CD1c-positive myeloid dendritic cell (primary cell): Measurements from ENCODE around the gene STX16.

Experiments
- DNase-seq: peaks from one replicate; pipeline ENCODE4 v3.0.0-alpha.2; 2016; ENCODE audit errors: extremely low spot score

STX16 gene

DNA sequence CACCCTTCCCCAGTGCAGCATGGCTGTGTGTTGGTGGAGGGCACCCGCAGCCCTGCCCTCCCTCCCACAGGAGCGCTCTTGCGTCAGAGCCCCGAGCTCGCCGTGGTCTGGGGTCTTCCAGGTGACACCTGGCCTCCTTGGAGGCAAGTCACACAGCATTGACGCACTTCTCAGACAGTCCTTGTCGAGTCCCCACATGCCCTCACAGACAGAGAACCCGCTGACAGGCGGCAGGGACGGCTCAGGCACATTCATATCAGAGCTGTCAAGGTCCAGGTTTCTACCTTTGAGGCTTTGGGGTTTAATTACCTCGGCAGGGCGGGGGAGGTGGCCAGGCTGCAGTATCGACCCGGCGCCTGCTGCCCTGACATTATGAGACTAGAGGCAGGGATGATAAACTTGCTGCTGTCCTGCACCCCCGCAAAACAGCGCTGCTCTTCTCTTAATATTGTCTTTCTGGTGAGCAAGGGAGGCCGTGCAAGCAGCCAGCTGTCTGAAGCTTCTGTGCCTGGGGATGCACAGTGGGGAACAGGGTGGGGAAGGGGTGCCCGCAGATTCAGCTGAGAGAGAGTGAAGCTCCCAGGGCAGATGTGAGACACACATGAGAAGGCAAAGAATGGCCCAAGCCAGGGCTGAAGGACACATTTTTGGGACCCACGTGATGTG is 46.3 kb downstream of the STX16 start:
- DNase-seq: no peak

DNA sequence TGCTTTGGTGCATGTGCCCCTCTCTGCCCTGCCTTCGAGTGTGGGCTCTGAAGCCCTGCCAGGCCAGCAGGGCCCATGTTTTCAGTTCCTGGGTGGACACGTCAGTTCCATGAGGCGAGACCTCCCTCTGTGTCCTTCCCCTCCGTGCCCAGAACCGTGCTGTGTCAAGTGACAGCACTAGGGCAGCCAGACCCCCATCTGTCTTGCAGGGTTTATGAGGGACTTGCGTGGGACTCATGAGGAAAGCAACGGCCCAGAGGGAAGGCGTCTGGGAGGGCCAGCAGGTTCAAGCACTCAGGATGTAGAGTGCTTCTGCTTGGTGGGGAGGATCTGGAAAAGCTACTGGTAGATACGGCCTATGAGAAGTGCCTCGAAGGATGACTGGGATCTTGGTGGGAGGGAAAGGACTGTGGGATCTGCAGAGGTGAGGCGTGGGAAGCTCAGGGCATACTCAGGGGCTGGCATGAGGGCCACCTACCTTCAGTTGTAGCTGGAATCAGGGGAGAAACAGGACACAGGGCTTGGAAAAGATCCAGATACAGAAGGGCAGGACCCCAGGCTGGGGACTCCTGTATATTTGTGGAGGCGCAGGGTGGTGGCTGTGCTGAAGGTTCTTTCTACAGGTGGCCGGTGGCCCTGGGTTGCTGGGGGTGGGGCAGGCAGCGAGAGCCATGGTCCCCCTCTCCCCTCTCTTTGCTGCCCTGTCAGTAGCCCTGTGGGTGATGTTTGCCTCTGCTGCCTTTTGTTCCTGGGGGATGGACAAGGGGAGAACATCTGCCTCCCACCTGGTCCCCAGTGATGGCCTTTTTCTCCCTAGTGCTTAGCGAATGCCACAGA is 47.0 kb downstream of the STX16 start:
- no peak for DNase-seq

DNA sequence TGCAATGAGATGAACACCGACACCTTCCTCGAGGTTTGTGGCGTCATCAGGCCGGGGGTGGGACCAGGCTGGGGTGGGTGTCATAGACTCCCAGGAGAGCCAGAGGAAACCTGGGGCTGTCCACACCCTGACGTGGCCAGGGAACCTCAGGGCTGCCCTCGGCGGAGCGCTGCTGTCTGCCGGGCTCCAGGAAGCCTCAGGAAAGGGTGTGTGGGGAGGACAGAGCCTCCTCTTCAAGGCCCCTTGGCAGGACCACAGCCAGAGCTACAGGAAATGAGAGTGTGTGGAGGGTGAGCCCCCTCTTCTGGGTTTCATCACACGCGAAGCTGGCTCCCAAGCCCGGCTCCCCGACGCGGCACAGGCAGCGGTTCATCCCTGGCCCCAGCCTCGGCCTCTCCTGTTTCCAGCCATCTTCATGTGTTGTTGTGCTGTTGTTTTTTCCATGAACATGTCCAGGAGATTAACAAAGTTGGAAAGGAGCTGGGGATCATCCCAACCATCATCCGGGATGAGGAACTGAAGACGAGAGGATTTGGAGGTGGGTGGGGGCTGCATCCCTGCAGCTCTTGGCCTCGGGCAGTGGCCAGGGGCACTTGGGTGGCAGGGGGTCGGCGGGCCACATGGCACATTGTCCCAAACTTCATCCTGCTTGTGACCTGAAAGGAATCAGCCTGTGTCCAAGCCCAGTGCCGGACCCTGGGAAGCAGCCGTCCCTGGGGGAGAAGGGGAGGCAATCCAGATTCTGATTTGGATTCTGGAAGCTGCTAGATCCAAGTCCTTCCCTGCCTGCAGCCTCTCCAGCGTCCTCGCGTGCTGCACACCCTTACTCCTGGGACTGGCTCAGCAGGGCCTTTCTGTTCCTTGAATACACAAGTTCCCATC is 47.9 kb downstream of the STX16 start:
- DNase-seq: no peak

DNA sequence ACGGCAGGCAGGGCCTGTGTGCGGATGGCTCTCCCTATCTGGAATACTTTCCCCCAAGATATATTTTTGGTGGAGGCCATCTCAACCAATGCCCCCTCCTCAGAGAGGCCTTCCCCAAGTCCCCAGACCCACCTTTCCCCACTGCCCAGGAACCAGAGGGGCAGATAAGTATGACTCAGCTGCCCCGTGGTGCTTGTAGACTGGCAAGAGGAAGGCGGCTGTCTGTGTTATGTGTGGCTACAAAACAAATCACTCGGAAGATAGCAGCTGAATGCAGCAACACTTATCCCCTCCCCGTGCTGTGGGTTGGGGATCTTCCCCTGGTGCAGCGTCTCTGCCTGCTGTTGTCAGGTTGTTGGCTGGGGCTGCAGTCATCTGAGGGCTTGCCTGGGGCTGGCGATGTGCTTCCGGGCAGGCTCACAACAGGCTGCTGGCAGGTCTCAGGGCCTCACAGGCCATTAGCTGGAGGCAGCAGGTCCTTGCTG is 48.6 kb downstream of the STX16 start:
- DNase-seq: no peak

DNA sequence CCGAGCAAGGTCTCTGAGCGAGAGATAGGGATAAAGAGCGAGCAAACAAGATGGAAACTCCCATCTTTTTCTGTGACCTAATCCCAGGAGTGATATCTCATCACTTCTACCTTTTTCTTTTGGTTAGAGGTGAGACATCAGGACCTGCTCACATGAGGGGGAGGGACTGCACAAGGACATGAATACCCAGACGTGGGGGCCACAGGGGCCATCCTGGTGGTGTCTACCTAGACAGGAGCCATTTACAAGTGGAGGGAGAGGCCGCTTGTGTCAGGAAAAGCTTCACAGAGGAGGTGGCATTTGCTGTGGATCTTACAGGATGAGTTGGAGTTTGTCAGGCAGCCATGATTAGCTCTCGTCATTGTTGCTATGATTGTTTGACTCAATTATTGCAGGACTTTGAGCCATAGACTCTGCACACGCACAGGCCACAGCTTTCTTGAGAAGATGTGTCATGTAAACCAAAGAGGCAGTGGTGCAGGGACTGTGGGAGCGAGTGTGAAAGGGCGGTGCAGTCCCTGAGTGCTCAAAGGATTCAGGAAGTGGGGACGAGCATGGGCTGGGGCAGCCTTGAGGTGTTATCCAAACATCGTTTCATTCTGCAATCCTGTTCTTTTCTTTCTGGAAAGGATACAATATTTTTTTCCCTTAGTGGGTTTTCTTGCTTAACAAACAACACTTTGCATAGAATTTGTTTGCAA is 49.2 kb downstream of the STX16 start:
- DNase-seq: no peak

DNA sequence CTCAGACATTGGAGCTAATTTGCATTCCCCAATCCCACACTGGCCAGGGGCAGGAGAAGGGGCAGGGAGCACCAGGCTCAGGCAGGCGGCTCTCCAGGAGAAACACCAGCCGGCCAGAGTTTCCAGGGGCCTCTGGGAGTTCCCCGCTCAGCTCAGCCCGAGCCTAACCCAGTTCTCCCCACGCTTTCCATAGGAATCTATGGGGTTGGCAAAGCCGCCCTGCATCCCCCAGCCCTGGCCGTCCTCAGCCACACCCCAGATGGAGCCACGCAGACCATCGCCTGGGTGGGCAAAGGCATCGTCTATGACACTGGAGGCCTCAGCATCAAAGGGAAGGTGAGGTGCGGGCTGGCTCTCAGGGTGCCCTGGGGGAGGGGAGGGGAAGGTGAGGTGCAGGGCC is 49.7 kb downstream of the STX16 start:
- no peak for DNase-seq

DNA sequence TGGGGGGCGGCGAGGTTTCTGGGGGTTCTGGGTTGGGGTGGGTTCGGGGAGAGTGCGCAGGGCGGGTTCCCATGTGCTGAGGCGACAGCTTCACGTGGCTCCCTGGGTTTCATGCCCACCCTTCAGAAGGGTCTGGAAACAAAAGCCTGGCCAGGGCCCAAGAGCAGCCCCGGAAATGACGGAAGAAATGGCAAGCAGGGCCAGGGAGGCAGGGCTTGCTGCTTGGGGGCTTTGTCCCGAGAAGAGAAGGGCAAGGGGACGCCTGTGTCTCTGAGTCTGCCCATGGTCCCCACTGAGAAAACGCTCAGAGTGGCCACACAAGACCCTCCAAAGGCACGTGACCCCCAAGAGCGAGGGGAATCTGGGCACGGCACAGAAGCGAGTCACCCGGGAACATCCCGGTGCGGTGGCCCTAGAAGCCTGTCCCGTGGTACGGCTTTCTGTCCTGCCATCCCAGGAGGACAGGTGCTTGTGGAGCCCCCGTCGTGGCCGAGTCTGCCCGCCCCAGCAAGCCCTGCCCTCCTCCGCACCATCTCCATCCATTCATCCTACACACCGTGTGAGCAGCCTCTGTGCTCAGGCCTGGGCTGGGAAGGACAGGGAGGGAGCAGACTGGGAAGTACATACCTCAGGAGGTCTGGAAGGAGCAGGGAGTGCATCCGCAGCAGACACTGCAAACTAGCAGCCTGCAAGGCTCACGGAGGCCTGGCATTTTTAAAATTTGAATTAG is 50.5 kb downstream of the STX16 start:
- DNase-seq: no peak

DNA sequence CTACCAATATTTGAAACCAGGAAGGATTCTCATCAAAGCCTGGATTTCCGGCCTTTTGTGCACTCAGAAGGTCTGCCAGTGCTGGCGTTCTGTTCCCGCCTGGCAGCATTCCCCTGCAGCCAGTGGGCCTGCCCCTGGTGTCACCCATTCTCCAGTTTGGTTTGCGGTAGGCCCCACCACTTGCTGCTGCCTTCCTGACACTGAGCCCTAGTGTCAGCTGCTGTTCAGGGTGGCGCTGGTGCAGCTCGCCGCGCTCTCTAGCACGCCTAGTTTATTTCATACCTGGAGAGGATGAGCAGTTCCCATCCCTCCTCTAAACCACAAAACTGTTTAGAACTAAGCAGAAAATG is 51.1 kb downstream of the STX16 start:
- no peak for DNase-seq

DNA sequence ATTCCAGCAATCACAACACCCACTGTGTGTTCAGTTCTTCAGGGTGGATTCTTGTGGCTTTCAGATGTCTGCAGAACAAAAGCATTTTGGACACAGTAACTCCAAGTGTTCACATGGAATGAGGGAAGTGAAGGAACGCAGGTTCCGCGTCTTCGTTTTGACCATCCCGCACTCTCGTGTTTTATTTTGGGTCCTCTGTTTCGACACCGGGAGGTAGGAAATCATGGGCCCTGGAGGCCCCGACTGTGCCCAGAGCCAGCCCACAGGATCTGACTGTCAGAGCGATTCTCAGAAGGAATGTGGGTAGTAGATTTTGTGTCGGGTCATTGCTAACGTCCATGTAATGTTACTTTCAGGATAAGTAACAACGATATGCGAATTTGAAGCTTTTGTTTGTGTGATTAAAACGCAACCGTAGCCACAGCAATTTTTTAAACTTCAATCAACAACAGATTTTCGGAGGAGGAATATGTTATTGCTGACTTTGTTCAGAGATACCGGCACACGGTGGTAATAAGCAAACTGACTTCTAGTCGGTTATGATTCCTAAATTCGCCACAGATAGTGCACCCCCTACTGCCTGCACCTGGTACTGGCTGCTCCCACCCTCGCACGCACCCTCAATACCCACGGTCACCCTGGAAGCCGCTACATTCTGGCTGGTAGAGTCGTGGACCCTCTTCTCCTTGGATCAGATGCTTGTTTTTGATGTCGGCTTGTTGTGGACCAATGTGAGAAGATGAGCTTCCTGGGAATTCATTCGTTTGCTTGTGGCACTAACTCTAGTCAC is 52.0 kb downstream of the STX16 start:
- DNase-seq: no peak

DNA sequence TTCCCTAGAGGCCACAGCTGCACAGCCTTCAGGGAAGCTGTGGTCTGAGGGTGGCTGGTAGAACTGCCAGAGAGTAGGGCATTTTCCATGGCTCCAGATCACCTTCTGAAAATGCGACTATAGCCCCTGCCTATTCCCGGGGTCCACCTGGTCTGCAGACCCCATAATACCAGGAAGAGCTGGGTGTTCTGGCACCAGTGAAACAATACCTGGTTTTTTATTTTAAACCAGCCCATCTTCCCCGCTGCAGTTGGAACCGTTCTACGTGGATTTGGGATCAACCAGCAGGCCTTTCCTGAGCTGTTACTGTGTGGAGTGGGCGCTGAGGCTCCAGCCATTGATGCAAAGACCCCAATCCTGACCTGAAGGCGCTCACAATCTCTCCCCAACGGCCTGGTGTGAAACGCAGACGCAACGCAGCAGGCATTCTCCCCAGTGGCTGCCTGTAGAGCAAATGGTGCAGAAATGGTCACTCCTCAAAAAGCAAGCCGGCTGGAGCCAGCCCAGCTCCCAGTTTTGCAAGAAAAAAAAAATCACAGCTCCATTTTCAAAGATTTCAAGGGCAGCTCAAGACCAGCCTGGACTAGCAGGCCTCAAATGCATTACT is 52.8 kb downstream of the STX16 start:
- no peak for DNase-seq

DNA sequence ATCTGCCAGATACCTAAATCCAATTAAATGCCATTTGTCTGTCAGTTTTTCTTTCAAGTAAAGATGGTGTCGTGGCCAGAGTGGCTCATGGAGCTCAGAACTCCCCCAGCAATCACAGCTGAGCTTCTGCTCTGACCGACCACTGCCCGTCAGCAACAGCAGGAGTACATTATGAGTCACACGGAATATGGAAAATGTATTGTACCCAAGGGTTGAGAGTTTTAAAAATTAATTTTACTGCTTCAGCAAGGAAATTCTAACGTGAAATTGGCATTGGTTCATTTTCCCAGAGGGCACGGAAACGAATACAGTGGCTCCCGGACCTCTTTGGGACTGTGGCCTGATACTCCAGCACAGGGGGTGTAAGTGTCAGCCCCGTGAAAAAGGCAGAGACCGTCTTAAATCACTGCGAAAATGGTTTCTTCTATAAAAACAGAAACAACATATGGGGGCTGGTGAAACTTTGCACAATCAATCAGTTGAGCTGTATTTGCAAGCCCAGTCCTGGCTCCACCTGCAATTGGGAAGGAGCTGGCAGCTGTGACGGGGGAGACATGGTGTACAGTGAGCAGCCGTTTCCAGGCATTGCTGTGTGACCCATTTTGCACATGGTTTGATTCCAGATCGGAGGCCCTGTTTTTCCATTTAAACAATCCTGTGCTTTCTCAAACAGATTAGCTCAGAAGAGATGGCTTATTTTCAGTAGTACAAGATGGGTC is 54.3 kb downstream of the STX16 start:
- no peak for DNase-seq

DNA sequence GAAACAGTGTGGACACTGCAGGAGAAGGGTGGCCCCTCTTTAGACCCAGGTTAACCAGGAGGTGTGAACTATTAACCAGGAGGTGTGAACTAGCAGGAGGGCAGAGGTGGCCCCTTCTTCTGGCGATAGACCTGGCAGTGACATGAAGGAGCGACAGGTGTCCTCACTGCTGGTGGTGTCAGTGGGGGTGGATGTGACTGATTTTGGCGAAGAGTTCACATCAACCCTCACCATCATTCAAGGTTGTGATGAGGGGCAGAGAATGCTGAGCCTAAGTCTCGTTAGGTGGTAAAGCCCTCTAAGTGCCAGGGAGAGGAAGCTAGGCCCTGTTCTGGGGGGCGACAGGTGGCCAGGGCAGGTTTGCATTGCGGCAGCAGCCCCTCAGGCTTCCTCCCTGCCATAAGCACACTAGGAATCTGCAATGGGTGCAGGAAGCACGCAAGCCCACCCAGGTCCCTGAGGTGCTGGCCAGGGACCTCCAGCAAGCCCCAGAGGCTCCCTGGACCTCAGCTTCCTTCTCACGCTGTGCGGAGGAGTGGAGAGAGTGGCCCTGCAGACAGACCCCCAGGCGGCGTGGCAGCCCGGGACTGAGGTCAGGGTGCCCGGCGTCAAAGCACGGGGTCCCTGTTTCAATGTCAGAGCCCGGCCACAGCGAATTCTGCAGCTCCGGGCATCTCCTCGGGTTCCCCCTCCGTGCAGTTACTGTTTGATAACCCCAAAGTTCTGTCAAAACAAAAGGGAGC is 55.2 kb downstream of the STX16 start:
- no peak for DNase-seq

DNA sequence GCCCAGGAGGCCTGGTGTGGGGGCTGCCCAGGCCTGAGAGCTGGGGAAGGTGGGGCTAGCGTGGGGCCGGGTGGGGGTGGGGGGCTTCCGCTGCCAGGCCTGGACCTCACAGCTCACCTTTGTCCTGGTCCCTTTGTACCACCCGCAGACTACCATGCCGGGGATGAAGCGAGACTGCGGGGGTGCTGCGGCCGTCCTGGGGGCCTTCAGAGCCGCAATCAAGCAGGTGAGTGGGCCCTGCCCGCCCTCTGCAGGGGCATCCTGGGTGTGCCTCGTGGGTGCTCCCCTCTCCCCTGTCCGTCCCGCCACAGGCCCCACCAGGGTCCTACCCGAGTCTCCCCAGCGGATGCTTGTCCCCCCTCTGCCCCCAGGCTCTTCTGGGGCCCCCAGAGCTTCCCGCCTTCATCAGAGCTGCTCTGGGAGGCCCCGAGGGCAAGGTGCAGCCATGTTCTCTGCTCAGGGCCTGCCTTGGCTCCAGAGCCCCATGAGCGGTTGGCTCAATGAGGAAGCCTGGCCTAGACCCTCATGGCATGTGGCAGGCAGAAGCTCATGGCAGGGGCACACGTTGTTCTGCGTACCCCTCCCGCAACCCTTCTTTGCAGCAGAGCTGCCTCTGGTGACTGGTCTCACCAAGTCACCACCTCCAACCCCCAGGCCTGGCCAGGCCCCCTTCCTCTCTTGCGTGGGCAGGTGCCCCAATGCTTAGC is 56.0 kb downstream of the STX16 start:
- DNase-seq: no peak

DNA sequence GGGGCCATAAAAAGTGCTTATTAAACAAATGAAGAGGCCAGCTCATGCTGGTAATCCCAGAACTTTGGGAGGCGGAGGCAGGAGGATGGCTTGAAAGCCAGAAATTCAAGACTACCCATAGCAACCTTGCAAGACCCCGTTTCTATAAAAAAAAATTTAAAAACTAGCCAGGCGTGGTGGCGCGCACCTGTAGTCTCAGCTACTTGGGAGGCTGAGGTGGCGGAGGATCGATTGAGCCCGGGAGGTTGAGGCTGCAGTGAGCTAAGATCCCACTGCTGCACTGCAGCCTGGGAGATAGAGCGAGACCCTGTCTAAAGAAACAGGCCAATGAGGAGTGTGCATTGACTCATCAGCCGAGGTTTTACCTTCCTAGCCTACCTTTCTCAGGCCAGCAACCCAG is 56.7 kb downstream of the STX16 start:
- no peak for DNase-seq

DNA sequence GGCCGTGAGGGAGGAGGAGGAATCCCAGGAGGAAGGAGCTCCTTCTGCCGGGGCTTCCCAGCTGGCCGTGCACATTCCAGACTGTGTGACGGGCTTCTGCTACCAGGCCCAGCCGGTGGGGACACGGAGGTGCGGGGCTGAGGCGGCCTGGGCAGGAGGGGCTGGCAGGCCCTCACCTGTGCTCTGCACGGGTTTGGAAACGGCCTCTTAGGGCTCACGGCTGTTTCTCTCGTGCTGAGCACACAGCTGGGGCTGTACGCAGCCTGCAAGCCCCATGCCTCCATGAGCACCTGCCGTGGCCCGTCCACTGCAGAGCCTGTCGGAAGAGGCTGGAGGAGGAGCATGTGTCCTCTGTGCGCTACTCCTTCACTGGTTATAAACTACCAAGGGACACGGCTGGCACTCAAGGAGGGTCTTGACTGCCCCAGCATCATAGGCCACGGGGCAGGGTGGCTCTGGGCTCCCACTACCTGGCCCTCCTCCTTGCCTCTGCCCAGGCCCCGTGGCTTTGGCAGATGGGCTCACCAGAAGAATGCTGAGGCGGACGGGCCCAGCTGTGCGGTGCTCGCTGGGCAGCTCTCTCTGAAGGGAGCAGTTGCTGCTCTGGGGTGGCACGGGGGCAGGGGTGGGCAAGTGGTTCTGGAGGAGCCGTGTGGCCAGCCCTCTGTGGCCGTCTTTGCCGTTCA is 57.3 kb downstream of the STX16 start:
- DNase-seq: no peak

DNA sequence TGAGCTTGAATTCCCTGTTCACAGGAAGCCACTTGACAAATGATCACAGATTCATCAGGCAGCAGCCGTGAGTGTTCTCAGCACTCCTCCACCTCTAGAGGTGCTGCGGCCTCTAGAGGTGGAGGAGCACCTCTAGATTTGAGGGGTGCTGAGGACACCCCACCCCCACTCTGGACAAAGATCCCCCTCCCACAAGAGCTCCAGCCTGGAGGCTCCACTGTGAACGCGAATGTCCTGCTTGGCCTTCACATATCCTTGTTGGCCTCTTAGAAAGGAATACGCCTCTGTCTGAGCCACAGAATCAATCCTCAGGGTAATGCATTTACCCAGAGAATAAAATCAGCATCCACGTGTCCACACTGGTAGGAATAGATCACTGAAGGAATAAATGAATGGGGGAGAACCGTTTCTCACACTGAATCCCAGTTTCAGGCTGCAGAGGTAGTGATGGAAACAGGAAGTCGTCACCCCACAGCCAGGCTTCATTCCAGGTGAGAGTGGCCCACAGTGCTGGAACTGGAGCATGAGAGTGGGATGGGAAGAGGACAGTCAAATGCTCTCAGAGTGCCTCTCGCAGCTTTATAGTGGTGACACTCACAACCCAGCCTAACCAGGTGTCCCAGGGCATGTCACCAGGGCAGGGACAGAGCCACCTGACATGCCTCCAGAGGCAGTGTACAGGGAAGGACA is 58.1 kb downstream of the STX16 start:
- no peak for DNase-seq

DNA sequence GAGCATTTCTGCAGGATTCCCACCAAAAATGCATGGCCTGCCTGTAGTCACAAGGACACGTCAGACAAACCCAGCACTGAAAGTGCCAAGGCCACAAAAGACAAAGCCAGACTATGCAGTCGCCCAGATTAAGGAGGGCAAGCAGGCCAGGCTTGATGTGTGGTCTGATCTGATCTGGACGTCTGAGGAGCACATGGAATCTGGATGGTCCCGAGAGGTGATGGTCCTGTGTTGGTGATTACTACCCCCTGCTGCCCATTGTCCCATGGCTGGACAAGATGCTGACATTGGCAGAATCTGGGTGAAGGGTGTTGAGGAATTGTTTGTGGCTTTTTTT is 58.6 kb downstream of the STX16 start:
- no peak for DNase-seq
